Gastroesophageal sphincter (tissue), 4 donors: Measurements from ENCODE around the gene NOS1AP. TPM values are rescaled to one million over a fixed set of nuclear protein-coding genes. Genes with fewer than 3 reads are reported as not detected.
A peak's percentile ranks its signal among the peaks of the same experiment; 100 is the strongest.

Experiments
- ATAC-seq: fragments of 150-250 bp; one replicate; pipeline ENCODE4 v1.9.1; 2016; ENCODE audit warnings: mild to moderate bottlenecking, moderate library complexity
- H3K27ac ChIP-seq, 4 donors: fragments of 200-600 bp; sonication (generic) in 3 of 4; 1 replicate in 3 of 4; 2 replicates in 1 of 4; pipeline ENCODE4 v1.5.1; 2016 to 2019
- H3K27me3 ChIP-seq: fragments of 200-600 bp; sonication (generic); one replicate; pipeline ENCODE4 v1.5.1; 2019
- H3K36me3 ChIP-seq, 2 donors: fragments of 200-600 bp; sonication (generic); one replicate each; pipeline ENCODE4 v1.5.1; 2019; ENCODE audit warnings: control low read depth in 1 of 2
- H3K4me1 ChIP-seq, 3 donors: fragments of 200-600 bp; sonication (generic); 1 replicate in 2 of 3; 2 replicates in 1 of 3; pipeline ENCODE4 v1.5.1; 2016 to 2019; ENCODE audit warnings: control low read depth in 2 of 3
- H3K4me3 ChIP-seq, 2 donors: fragments of 200-600 bp; sonication (generic); one replicate each; pipeline ENCODE4 v1.5.1; 2019; ENCODE audit warnings: mild to moderate bottlenecking in 1 of 2, moderate library complexity in 1 of 2
- H3K9me3 ChIP-seq, 3 donors: fragments of 200-600 bp; sonication (generic); one replicate each; pipeline ENCODE4 v1.5.1; 2017 to 2019; ENCODE audit warnings: control low read depth in 2 of 3
- EP300 ChIP-seq: sonication (generic); formaldehyde crosslinking; IDR thresholded peaks from one replicate; pipeline ENCODE4 v1.6.1; 2017; ENCODE audit warnings: antibody characterized with exemption, mild to moderate bottlenecking
- POLR2A ChIP-seq, 2 donors: fragments of 450-650 bp; IDR thresholded peaks; one replicate each; pipeline ENCODE4 v1.6.1; 2017; ENCODE audit warnings: antibody characterized with exemption in 2 of 2, mild to moderate bottlenecking in 2 of 2, moderate library complexity in 1 of 2
- POLR2AphosphoS5 ChIP-seq: sonication (generic); formaldehyde crosslinking; IDR thresholded peaks from one replicate; pipeline ENCODE4 v1.6.1; 2017; ENCODE audit warnings: antibody characterized with exemption
- WGBS, 2 donors: methylation state at CpG; one replicate each; pipeline ENCODE4 v1.1.5; 2018; ENCODE audit warnings: low coverage in 1 of 2; 5-methylcytosine and 5-hydroxymethylcytosine counted together
- total RNA-seq, 4 donors: library from RNA; depleted of rRNA; stranded (reverse); fragments of >200 nt; gene quantifications; one replicate each; pipeline ENCODE4 v1.1.0, GENCODE V29; 2016
- TF ChIP-seq, protein P1 (sequence below), 4 experiments: fragments of 200-600 bp in 2 of 4; fragments of 450-650 bp in 2 of 4; sonication (generic) in 1 of 4; IDR thresholded peaks; one replicate each; pipeline ENCODE4 v1.5.1; 2017 to 2019; ENCODE audit warnings: antibody characterized with exemption in 4 of 4, mild to moderate bottlenecking in 2 of 4, moderate library complexity in 2 of 4

NOS1AP gene
- total RNA-seq, 4 donors from 2014 or later = 3.5 to 7.8 (median 4.1) TPM

GRCh38 chr1:162364498-162364897 lies 295.0 kb downstream of the NOS1AP start:
- peaks cover 0 to 30% of the 10 kb centered on the region in 2 donors for H3K36me3 ChIP-seq
- ATAC-seq = no peak
- TF ChIP-seq POLR2A (IDR thresholded peaks at IDR 0.05) = no peak
- no peak for TF ChIP-seq POLR2AphosphoS5
- TF ChIP-seq, protein P1, sequence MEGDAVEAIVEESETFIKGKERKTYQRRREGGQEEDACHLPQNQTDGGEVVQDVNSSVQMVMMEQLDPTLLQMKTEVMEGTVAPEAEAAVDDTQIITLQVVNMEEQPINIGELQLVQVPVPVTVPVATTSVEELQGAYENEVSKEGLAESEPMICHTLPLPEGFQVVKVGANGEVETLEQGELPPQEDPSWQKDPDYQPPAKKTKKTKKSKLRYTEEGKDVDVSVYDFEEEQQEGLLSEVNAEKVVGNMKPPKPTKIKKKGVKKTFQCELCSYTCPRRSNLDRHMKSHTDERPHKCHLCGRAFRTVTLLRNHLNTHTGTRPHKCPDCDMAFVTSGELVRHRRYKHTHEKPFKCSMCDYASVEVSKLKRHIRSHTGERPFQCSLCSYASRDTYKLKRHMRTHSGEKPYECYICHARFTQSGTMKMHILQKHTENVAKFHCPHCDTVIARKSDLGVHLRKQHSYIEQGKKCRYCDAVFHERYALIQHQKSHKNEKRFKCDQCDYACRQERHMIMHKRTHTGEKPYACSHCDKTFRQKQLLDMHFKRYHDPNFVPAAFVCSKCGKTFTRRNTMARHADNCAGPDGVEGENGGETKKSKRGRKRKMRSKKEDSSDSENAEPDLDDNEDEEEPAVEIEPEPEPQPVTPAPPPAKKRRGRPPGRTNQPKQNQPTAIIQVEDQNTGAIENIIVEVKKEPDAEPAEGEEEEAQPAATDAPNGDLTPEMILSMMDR (IDR thresholded peaks at IDR 0.05) = no peak
- TF ChIP-seq EP300 = no peak

DNA sequence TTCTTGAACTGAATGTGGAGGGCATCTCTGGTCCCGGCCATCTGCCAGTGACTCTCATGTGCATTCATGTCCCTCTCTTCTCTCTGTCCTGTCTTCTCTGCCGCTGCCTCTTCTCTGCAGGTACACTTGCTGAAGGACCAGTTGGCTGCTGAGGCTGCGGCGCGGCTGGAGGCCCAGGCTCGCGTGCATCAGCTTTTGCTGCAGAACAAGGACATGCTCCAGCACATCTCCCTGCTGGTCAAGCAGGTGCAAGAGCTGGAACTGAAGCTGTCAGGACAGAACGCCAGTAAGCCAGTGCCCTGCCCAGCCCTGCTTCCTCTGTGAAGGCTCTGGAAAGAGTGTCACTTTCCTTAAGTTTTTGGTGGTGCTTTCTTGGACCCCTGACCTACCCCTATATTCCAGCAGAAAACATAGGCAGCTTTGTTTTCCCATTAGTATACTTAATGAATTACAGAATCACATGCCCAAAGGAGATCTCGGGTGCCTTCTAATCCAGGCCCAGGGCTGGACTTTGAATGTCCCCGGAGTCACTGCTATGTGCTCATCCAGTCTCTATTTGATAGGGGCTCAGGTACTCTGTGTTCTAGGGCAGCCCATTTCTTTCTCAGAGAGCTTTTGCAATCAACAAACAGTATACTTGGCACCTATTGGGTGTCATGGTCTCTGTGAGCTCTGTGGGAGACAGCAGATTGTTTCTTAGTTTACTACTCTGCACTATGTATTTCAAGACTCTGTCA lies 296.0 kb downstream of the NOS1AP start:
- Histone ChIP-seq H3K27ac (no peak overlapping the region), H3K36me3 (peaks cover 0 to 30% of the 10 kb centered on the region in 2 donors), H3K9me3 (no peaks in the 10 kb centered on the region), H3K4me1 (no peaks in the 10 kb centered on the region), H3K27me3 (no peaks in the 10 kb centered on the region), H3K4me3 (no peak overlapping the region)
- no peak for ATAC-seq
- WGBS, 2 donors = 89 to 93% methylated on average over 2 to 3 of the region's 10 CpGs
- no peak for TF ChIP-seq POLR2A (IDR thresholded peaks at IDR 0.05)
- TF ChIP-seq, protein P1 (IDR thresholded peaks at IDR 0.05) = no peak
- no peak for TF ChIP-seq EP300
- no peak for TF ChIP-seq POLR2AphosphoS5

More at GRCh38 chr1:162364498-162364897, 295.0 kb downstream of the NOS1AP start:
- Histone ChIP-seq H3K9me3 (no peaks in the 10 kb centered on the region), H3K27me3 (no peaks in the 10 kb centered on the region), H3K4me1 (no peaks in the 10 kb centered on the region), H3K27ac (no peak overlapping the region), H3K4me3 (no peak overlapping the region)
- 92% methylated on average over 1 of the region's 1 CpG; no CpG with 5 or more reads in 1 of the 2 donors for WGBS, 2 donors

DNA sequence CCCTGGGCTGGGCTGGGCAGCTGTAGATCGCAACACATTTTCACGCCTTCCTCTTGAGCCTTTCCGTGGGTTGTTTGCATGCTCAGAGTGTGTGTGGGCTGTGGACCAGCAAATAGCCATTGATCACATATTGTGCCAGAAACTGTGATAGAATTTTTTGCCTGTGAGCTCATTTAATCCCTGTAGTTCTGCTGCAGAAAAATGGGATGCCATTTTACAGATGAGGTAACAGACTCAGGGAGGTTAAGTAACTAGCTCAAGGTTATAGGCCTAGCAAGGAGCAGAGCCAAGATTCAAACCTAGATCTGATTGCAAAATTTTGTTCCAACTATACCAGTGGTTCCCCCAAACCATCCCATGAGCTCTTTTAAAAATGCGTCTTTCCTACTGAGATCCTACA lies 296.7 kb downstream of the NOS1AP start:
- 40 to 61% methylated on average over 2 to 3 of the region's 4 CpGs for WGBS, 2 donors
- TF ChIP-seq, protein P1 (IDR thresholded peaks at IDR 0.05) = no peak
- no peak for TF ChIP-seq EP300
- TF ChIP-seq POLR2AphosphoS5 = no peak
- no peak for TF ChIP-seq POLR2A (IDR thresholded peaks at IDR 0.05)
- H3K4me3 ChIP-seq = no peak overlapping the region
- no peaks in the 10 kb centered on the region for H3K9me3 ChIP-seq
- peaks cover 0 to 26% of the 10 kb centered on the region in 2 donors for H3K36me3 ChIP-seq
- H3K27ac ChIP-seq = no peak overlapping the region
- ATAC-seq = no peak
- no peaks in the 10 kb centered on the region for H3K4me1 ChIP-seq
- no peaks in the 10 kb centered on the region for H3K27me3 ChIP-seq

DNA sequence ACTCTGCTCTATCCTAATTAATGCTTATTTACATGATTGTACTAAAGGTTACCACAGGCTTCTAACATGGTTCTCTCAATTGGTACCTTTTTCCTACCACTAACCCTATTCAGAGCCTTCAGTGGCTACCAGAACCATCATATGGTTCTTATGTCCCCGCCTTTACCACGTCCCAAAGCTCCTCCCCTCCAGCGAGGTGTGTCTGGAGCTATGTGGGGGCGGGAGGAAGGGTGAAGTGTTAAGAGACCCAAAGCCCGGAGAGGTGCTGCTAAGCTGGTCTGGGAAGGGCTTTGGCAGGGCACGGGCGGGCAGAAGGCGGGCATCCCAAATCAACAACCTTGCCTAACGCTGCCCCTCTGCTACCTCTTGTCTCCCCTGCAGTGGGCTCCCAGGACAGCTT lies 297.2 kb downstream of the NOS1AP start:
- Histone ChIP-seq H3K27ac (no peak overlapping the region), H3K27me3 (no peaks in the 10 kb centered on the region), H3K9me3 (no peaks in the 10 kb centered on the region), H3K4me3 (peak overlapping the region in 1 of 2 donors; percentile 42), H3K36me3 (peaks cover 0 to 26% of the 10 kb centered on the region in 2 donors), H3K4me1 (no peaks in the 10 kb centered on the region)
- 95% methylated on average over 7 of the region's 9 CpGs; no CpG with 5 or more reads in 1 of the 2 donors for WGBS, 2 donors
- no peak for ATAC-seq
- TF ChIP-seq, protein P1 (IDR thresholded peaks at IDR 0.05) = no peak
- TF ChIP-seq POLR2AphosphoS5 (no peak), EP300 (no peak), POLR2A (IDR thresholded peaks at IDR 0.05) (no peak)

DNA sequence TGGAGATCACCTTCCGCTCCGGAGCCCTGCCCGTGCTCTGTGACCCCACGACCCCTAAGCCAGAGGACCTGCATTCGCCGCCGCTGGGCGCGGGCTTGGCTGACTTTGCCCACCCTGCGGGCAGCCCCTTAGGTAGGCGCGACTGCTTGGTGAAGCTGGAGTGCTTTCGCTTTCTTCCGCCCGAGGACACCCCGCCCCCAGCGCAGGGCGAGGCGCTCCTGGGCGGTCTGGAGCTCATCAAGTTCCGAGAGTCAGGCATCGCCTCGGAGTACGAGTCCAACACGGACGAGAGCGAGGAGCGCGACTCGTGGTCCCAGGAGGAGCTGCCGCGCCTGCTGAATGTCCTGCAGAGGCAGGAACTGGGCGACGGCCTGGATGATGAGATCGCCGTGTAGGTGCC lies 297.6 kb downstream of the NOS1AP start:
- whole genome bisulfite sequencing, 2 donors = 93% methylated on average over 4 of the region's 36 CpGs; no CpG with 5 or more reads in 1 of the 2 donors
- H3K27ac ChIP-seq = no peak overlapping the region
- H3K27me3 ChIP-seq = no peaks in the 10 kb centered on the region
- H3K9me3 ChIP-seq = no peaks in the 10 kb centered on the region
- H3K4me1 ChIP-seq = no peaks in the 10 kb centered on the region
- ATAC-seq = no peak
- H3K4me3 ChIP-seq = peak overlapping the region in 1 of 2 donors; percentile 42
- H3K36me3 ChIP-seq = peaks cover 0 to 26% of the 10 kb centered on the region in 2 donors
- no peak for TF ChIP-seq EP300
- TF ChIP-seq, protein P1 (IDR thresholded peaks at IDR 0.05) = no peak
